Dedifferentiated amniotic fluid mesenchymal stem cell (primary cell): ENCODE measurements around the gene CLNK.

Source experiments
- DNase-seq: peaks from one replicate; pipeline ENCODE4 v3.0.0-alpha.2; 2016; ENCODE audit errors: extremely low spot score

The CLNK gene

GRCh38 chr4:10684631-10685030 lies at the start of gene CLNK:
Gene CLNK, minus strand, starts transcription at chr4:10684768. Its CDS starts 16,899 bp downstream, at chr4:10667869.
- DNase-seq = no peak

- DNase-seq = no peak
Measured at GRCh38 chr4:10733481-10734062, 49.0 kb upstream of the CLNK start.

- DNase-seq = no peak
Measured at GRCh38 chr4:10732914-10733415, 48.4 kb upstream of the CLNK start.

GRCh38 chr4:10732235-10732913 lies 47.8 kb upstream of the CLNK start:
- no peak for DNase-seq

GRCh38 chr4:10731690-10732089 lies 47.1 kb upstream of the CLNK start:
- DNase-seq = no peak

- no peak for DNase-seq
Measured at GRCh38 chr4:10731162-10731561, 46.6 kb upstream of the CLNK start.

- no peak for DNase-seq
Measured at GRCh38 chr4:10730590-10730989, 46.0 kb upstream of the CLNK start.

- DNase-seq = no peak
Measured at GRCh38 chr4:10730019-10730418, 45.5 kb upstream of the CLNK start.

GRCh38 chr4:10729366-10729765 lies 44.8 kb upstream of the CLNK start:
- no peak for DNase-seq

- no peak for DNase-seq
Measured at GRCh38 chr4:10728016-10728415, 43.4 kb upstream of the CLNK start.

GRCh38 chr4:10727140-10727880 lies 42.7 kb upstream of the CLNK start:
- DNase-seq = no peak

GRCh38 chr4:10722957-10723356 lies 38.4 kb upstream of the CLNK start:
- DNase-seq = no peak

- no peak for DNase-seq
Measured at GRCh38 chr4:10721616-10722015, 37.0 kb upstream of the CLNK start.

GRCh38 chr4:10716163-10716562 lies 31.6 kb upstream of the CLNK start:
- no peak for DNase-seq

- DNase-seq = peak; percentile 33
Measured at GRCh38 chr4:10715696-10716095, 31.1 kb upstream of the CLNK start.

- no peak for DNase-seq
Measured at GRCh38 chr4:10715135-10715534, 30.6 kb upstream of the CLNK start.

- DNase-seq = no peak
Measured at GRCh38 chr4:10713591-10713990, 29.0 kb upstream of the CLNK start.

- DNase-seq = no peak
Measured at GRCh38 chr4:10706236-10706635, 21.7 kb upstream of the CLNK start.

GRCh38 chr4:10704430-10704810 lies 19.9 kb upstream of the CLNK start:
- no peak for DNase-seq

- no peak for DNase-seq
Measured at GRCh38 chr4:10703766-10704429, 19.3 kb upstream of the CLNK start.

GRCh38 chr4:10703156-10703555 lies 18.6 kb upstream of the CLNK start:
- no peak for DNase-seq

- no peak for DNase-seq
Measured at GRCh38 chr4:10701702-10702460, 17.3 kb upstream of the CLNK start.
